ENCODE results near the gene GTPBP1.

Gene GTPBP1

DNA sequence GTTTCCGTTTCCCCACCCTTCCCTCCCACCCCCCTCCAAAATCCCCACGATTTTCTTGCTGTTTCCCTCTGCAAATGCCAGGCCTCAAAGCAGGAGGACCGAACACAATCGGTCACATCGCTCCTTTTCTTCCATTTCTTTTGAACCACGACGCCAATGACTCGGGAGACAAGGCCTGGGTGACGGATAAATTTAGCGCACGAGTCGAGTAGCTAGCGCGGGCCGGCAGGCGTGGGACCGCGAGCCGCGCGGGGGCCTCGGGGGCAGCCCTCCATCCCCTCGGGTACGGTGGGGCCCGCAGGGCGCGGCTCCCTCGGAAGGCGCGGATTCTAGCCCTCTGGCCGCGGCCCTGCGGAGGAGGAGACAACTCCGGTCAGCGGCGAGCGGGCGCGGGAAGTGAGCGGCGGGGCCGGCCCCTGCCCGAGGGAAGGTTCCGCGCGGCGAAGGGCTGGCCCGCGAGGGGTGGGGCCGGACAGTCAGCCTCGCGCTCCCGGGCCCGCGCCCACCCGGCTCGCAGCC is 5.4 kb upstream of the GTPBP1 start:
- Histone ChIP-seq H3K27ac (peak overlapping the region; percentile 85 to 100 (median 95)), H3K4me3 (peak overlapping the region; percentile 57 to 80 (median 74))

DNA sequence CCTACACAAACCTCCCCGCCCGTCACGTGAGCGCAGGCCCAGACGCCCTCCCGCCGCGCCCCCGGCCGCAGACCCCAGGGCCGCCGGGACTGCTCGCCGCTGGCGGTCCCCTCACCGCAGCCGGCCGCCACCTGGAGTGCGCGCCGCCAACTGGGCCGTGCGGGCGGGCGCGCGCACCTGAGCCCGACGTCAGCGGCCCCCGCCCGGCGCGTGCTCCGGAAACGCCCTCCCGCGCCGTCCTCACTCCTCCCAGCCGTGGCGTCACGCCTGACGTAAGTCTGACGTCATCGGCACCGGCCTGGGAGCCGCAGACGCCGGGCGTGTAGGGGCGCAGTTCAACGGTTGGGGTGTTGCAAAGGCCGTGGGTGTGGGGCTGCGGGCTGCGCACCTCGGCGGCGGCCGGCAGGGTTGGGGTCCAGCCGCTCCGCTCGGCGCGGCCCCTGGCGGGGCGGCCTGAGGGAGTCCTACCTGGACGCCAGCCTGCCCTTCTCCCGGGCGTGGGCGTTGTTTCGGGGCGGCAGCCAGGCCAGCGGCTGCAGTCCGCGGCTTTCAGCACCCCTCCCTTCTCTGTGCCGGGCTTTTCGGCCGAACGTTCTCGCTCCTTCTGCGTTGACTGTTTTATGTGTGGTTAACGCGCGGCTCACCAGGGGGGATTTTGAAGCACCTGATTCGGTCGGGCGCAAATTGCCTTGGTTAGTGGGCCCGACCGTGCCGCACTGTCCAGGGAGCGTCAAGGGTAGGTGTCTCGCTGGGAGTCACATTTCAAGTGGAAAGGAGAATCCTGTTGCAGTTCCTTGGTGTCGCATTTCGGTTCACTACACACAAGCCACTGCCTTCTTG is 4.7 kb upstream of the GTPBP1 start, which contains the start of gene JOSD1:
JOSD1 (minus strand) TSS at position 155 of the 840 bp plus-strand sequence. CDS start 956 bp downstream, outside the sequence.
- H3K4me3 ChIP-seq: peak within 1 kb of the TSS; percentile 57 to 80 (median 74)
- H3K27ac ChIP-seq: peak within 1 kb of the TSS; percentile 92 to 100 (median 95)

DNA sequence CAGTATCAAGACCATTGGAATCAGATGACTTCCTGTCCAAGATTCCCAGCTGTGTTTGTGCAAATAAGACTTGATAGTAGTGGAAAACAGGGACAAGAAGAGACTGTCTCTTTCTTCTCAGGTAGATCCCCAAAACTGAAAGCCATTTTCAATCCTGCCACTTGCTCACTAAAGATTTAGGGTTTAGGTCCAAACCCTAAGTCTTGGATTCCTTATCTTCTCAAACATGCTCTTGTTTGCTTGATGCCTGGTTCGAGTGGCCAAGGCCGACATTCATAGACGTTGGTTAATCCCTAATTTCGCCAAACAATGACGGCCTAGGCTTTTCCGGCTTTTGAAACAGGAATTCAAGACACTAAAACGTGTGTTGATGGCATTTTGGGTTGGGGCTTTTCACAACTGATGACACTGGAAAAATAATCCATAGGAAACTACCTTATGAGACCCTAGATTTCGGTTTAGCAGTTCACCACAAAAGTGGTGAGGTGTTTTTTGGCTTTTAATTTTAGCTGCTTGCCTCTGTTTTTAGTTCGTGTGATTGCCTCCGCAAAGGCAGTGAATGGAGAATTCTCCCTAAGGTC is 1.0 kb upstream of the GTPBP1 start:
- peak overlapping the region in 20 of 21 experiments; percentile 2 to 99 (median 73) for H3K27ac ChIP-seq
- H3K4me3 ChIP-seq: peak overlapping the region in 4 of 7 experiments; percentile 14 to 93 (median 23)

DNA sequence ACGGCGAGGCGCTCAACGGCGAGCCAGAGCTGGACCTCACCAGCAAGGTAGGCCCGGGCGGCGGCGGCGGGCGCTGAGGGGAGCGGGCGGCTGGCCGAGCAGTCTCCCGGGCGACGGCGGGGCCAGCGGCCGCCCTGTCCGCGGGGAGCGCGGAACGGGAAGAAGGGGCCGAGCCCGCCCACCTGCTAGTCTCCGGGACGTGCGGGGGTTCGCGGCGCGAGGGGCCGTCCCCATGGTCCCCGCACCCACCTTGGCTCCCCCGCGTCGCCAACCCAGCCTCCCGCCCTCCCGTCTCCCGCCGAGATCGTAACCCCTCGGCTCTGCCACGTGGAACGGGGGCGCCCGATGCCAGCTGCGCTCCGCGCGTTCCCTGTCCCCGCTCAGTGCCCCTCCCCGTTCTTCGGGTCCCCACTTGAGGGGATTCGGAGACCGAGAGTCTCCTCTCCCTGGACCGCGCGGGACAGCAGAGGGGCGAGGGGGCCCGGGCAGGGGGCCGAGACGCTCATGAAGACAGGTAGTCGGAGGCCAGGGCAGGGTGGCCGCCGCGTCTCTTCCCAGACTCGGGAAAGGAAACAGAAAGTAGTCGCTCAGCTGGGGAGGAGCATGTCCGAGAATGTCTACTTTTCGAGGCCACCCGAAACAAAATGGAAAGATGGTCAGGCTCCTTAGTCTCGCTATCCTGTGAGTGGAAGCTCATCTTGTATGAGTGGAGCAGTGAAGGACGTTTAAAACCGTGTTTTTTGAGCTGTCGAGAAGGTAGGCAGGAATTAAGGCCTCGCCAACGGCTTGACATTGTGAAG is 557 bp downstream of the GTPBP1 start:
- Histone ChIP-seq H3K4me3 (peak overlapping the region; percentile 75 to 99 (median 93)), H3K27ac (peak overlapping the region; percentile 88 to 100 (median 97))

DNA sequence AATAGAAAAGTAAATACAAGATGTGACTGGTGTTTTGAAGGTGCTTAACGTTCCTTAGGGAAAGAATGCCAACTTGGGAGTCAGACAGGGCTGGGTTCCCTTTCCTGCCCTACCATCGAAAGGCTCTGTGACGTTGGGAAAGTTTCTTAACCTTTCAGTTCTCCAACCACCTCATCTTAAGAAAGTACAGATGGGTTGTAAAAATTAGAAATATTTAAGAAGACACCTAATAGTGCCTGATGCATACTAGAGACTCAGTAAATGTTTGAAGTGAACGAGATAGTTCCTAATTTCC is 1.1 kb downstream of the GTPBP1 start:
- Histone ChIP-seq H3K27ac (peak overlapping the region in 20 of 21 experiments; percentile 90 to 100 (median 97)), H3K4me3 (peak overlapping the region; percentile 75 to 99 (median 93))

DNA sequence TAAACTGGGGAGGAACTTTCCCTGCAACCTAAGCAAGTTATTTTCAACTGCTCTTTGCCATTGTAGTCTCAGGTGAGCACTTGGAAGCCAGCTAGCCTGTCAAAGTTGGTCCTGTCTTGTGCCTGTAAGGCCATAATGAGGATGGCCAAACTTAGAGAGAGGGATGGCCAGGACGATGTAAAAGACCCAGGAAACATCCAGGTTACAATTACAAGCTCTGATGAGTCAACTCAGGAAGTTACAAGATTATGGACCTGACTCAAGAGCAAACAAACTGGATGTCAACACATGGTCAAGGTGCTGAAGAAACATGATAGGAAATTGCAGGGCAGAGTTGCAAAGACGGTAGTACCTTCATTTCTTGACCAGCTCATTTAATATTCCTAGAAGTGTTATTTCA is 1.6 kb downstream of the GTPBP1 start:
- H3K27ac ChIP-seq: peak overlapping the region in 15 of 21 experiments; percentile 92 to 100 (median 97)

DNA sequence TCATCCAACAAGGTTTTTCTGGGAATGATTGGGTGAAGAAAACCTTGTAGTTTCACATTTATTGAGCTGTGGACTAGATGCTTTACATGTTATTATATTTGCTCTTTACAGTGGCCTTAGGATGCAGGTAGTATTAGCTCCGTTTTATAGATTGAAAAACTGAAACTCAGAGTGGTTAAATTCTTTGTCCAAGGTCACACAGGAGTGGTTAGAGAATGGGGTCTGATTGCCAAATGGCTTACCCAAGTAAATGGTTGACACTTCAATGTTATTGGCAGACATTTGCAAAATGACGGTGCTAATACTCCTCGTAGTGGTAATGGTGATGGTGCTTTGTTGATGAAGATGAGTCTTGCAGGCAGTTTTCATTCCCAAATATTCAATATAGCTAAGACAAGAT is 2.2 kb downstream of the GTPBP1 start:
- no peak overlapping the region for H3K4me3 ChIP-seq
- H3K27ac ChIP-seq: no peak overlapping the region

More for the DNA sequence above, 1.6 kb downstream of the GTPBP1 start:
- peak overlapping the region in 5 of 7 experiments; percentile 88 to 99 (median 93) for H3K4me3 ChIP-seq

DNA sequence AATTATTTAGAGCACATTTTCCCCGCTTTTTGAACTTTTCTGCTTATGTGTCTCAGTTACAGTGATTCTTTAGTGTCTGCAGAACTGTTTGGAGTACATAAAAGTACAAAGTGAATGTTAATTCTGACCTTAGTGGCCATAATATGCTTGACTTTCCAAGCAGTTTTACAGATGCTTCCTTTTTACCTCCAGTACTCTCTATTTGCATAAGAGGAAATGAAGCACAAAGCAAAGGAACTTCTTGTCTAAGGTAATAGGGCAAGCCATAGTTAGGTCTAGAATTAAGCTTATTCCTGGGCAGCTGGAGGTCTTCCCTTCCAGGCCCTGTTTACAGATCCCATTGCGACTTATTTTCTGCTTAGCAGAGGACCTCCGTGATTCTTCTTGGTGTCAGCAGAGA is 3.6 kb downstream of the GTPBP1 start:
- H3K4me3 ChIP-seq: no peak overlapping the region

DNA sequence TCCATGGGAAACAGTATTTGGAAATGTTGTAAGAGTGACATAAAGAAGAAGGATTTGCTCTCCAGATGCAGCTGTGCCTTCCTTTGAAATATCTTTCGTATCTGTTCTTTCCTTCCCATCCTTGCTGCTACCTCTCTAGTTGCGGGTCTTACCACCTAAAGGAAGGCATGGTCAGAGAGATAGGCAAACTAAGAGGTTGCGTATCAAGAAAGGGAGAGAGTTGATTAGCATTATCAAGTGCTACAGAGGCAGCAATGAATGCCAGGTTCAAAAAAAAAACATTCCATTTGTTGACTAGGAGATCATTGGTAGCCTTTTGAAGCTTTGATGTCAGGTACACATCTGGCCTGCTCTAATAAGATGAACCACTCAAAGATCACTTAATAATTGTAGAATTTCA is 4.6 kb downstream of the GTPBP1 start:
- no peak overlapping the region for H3K4me3 ChIP-seq
- no peak overlapping the region for H3K27ac ChIP-seq

More for the DNA sequence above, 3.6 kb downstream of the GTPBP1 start:
- no peak overlapping the region for H3K27ac ChIP-seq

DNA sequence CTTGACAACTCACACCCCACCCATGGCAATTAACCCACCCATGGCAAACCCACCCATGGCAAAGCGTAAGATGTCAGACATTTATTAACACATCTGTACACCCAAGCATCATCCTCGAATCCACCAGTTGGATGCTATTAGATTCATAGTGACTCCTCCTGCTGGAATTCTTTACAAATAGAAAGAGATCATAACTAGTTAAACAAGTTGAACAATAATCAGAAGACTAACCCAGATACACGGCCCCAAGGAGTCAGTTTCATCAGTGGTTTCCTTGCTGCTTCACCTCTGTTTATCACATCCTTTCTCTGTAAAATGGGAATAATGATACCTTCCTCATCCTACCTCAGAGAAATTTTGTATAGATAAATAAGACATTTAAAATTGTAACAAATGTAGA is 5.1 kb downstream of the GTPBP1 start:
- Histone ChIP-seq H3K4me3 (no peak overlapping the region), H3K27ac (no peak overlapping the region)

DNA sequence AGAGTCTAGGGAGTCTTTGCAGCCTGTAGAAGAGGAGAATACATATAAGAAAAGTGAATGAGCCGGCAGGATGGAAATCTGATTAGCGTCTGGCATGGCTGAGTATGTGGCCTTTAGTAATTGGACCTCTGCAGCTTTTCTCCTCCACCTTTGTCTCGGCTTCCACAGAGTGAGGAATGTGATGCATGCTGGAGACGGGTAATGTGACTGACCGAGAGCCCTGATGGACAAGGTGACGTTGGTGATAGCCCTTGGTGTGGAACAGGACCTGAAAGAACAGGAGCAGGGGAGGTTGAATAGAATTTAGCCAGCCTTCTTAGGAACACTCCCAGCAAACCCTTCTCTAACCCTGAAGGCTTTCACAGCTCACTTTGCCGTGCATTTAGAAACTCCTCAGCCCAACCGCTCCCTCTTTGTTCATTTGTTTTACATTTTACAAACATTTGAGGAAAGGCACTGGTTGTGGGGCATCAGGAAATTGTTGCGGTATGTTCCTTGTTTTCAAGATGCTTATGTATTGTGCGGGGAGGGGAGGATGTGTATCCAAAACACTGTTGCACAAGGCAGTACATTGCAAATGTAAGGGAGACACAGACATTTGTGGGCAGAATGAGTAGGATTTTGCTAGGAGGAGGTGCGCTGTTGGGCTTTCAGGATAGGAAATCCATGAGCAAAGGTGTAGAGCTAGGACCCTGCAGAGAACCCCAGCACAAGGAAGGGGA is 6.9 kb downstream of the GTPBP1 start:
- Histone ChIP-seq H3K27ac (no peak overlapping the region), H3K4me3 (no peak overlapping the region)

DNA sequence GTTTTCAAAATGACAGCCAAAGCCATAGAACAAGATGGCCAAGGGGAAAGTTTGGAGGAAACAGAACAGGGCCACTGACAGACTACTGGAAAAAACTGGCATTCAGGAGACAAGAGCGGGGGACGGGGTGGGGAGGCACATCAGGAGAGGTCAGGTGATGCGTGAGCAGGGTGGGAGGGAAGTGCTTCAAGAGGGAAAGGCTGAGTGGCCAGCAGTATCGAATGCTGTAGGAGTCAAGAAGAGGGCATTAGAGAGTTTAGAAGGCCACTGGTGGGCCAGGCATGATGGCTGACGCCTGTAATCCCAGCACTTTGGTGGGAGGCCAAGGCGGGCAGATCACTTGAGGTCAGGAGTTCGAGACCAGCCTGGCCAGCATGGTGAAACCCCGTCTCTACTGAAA is 8.2 kb downstream of the GTPBP1 start:
- no peak overlapping the region for H3K4me3 ChIP-seq

DNA sequence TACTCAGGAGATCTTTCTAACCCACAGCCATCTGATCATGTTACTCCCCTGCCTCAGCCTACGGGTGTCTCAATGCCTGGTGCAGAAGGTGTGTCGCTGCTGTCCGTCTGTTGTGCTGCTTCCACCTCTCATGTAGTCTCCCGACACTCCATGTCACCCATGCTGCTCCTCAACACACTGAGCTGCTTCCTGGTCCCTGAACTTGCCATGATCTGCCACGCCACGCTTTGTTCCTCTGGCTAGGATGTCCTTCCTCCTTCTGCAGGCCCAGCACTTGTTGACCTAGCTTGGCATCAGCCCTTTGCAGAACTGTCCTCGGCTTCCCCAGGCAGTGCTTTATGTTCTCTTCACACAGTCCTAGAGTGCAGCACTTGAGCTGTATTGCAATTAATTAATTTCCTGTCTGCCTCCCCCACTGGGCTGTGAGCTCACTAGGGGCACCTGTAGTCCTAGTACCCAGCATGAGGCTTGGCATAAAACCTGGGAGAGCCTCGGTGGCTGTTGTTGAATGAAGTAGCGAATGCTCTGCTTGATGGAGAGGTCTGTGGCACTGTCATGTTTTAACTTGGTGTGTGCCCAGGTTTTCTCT is 9.5 kb downstream of the GTPBP1 start:
- H3K4me3 ChIP-seq: no peak overlapping the region
- peak overlapping the region in 1 of 21 experiments; percentile 21 for H3K27ac ChIP-seq

More for the DNA sequence above, 8.2 kb downstream of the GTPBP1 start:
- H3K27ac ChIP-seq: no peak overlapping the region

DNA sequence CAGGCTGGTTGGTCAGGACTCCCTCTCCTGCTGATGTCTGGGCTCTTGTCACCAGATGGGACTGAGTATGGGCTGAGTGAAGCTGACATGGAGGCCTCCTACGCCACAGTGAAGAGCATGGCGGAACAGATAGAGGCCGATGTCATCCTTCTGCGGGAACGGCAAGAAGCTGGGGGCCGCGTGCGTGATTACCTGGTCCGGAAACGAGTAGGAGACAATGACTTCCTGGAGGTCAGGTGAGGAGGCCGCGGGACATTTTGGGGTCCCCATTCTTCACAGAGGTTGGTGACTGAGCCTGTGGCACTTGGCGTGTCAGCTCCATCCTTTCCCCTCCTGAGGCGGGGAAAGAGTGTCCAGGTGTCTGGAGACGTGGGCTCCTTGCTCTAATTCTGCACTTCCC is 10.1 kb downstream of the GTPBP1 start:
- no peak overlapping the region for H3K4me3 ChIP-seq
- no peak overlapping the region for H3K27ac ChIP-seq

DNA sequence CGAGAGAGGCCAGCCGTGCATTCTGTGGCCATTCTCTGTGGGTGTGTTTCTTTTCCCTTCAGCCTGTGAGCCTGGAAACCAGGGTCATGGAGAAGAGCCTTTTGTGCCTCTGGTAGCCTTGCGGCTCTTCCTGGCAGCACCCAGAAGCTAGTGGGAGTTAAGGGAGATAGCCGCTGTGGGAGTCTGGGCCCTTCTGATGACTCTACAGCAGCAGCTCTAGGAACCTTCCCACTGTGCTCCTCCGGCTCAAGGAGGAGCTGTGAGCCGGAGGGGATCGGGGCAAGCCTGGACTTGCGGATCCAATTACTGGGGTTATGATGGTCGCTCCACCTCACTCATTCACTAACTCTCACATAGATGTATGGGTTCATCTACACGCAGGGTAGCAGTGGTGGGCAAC is 10.5 kb downstream of the GTPBP1 start:
- H3K4me3 ChIP-seq: no peak overlapping the region

DNA sequence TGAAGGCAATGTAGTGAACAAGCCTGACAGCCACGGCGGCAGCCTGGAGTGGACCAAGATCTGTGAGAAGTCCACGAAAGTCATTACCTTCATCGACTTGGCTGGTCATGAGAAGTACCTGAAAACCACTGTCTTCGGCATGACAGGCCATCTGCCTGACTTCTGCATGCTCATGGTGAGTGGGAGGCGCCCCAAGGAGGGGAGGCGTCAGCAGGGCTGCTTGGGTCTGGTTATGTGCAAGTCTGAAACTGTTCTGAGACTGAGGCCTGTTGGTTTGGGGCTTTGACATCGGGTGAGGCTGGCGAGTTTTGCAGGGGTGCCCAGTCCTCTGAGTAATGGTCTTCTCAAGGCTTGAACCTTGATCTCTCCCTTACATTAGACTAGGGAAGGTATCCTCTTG is 11.1 kb downstream of the GTPBP1 start:
- Histone ChIP-seq H3K27ac (no peak overlapping the region), H3K4me3 (no peak overlapping the region)

More for the DNA sequence above, 10.5 kb downstream of the GTPBP1 start:
- no peak overlapping the region for H3K27ac ChIP-seq

DNA sequence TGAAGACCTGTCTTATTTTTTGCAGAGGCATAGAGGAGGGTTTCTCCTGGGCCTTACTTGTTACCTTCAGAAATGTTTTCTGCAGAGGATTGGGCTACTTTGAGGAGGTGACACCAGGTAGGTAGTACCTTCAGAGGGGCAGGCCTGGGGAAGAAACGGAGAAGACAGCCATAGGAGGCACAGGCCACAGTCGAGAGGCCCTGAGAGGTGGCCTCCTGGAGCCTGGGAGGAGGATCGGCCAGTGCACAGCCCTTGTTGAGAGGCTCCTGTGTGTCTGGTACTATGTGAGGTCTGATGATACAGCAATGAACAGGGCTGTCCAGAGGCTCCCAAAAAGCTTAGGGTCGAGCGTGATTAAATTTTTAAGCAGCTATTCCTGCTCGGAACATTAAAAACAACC is 11.5 kb downstream of the GTPBP1 start:
- H3K4me3 ChIP-seq: no peak overlapping the region
- H3K27ac ChIP-seq: peak overlapping the region in 1 of 21 experiments; percentile 32

DNA sequence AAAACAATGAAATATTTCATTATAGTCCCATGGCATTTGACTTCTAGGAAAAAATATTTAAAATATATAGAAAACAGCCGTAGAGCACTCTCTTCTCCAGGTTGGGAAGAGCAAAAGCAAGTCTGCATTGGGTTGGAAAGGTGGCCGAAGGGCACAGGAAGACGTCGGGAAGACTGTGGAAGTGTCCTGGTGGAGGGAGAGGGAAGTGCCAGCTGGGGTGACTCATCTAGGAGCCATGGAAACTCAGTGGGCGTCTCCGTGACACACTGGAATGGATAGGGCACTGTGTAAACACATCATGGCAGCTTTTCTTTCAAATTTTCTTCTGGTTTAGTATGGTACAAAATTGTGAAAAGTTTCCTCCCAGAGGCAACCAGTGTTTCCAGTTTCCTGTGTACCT is 12.7 kb downstream of the GTPBP1 start:
- Histone ChIP-seq H3K4me3 (no peak overlapping the region), H3K27ac (peak overlapping the region in 3 of 21 experiments; percentile 18 to 44 (median 20))

DNA sequence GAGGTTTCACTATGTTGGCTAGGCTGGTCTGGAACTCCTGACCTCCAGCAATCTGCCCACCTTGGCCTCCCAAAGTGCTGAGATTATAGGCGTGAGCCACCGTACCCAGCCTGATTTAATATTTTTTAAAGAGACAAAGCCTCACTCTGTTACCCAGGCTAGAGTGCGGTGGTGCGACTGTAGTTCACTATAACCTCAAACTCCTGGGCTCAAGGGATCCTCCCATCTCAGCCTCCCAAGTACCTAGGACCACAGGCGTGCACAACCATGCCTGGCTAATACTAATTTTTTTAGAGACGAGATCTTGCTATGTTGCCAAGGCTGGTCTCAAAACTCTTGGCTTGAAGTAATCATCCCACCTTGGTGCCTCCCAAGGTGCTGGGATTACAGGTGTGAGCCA is 13.5 kb downstream of the GTPBP1 start:
- Histone ChIP-seq H3K4me3 (no peak overlapping the region), H3K27ac (peak overlapping the region in 2 of 21 experiments; percentile 18 to 25)
